NCI-H1930 (cell line): ENCODE results near the gene ZEB2.

Source experiments
- DNase-seq, 2 experiments: peaks; one replicate each; lab custom pipeline; 2025; lab: John Stamatoyannopoulos, UW

Gene ZEB2

GRCh38 chr2:144470816-144471215 lies 49.1 kb downstream of the ZEB2 start:
- DNase-seq = no peak

- DNase-seq = no peak
Measured at GRCh38 chr2:144470334-144470733, 49.6 kb downstream of the ZEB2 start.

DNA sequence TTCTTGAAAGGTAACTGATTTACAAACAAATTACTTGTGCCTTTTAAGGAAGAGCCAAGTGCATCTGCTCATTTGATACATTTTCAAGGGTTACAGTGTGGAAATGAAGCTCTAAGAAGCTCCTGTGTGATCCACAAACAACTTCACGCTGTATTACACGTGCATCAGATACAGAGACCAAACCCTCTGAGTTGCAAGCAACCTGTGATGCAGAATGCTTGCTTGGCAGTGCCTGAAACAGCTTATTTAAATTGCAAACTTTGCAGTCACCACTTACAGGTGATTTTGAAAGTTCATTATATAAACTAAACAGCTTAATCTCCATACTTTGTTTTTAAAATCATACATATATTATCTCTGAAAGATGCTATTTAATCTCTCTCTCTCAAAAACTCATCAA lies 50.1 kb downstream of the ZEB2 start:
- DNase-seq = no peak

DNA sequence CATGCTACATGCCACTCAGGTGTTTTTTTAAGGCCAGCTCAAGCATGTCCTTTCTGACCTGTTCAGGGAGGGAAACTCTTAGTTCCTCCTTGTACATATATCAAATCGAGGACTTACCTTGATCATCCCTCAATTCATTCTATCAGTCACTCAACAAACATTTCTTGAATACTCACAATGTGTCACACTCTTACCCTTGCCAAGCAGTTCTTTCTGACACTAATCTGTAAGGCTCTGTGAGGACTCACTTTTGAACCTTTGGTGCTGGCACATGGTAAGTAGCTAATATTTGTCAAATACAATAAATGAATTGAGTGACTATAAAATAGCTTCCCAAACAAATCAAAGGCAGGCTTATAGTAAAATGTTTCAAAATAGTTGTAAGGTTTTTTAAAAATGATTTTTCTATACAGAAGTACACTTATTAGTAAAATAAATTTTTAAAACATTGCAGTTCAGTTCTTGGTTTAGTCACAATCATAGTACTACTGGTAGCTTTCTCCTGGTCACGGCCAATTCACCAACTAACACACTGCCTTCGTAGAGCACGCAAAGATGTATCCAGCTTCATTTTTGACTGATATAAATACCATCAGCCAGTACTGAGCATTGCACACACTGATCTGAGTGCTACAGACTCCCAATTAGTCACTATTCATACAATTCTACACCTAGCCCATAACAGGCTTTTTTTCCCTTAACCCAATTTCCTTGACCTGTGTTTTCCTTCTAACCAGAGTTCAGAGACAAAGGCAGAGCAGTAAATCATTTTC lies 50.9 kb downstream of the ZEB2 start:
- DNase-seq = no peak

GRCh38 chr2:144467502-144468137 lies 52.3 kb downstream of the ZEB2 start:
- no peak for DNase-seq

DNA sequence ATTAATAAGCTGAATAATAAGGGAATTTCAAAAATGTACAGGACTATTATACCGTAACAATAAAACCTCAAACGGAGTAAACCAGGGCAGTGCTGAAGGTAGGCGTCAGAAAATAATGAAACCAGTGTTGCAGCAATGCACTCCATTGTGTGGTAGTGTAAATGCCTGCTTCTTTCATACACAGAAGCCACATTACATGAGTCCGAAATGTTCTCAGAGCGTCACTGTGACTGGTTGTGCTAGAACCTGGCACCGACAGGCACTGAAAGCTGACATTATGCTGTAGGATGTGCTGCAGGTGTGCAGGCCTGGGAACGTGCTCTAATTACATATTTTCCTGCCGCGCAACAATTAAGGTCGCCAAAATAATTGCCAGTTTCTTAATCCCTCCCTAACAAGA lies 53.3 kb downstream of the ZEB2 start:
- no peak for DNase-seq

DNA sequence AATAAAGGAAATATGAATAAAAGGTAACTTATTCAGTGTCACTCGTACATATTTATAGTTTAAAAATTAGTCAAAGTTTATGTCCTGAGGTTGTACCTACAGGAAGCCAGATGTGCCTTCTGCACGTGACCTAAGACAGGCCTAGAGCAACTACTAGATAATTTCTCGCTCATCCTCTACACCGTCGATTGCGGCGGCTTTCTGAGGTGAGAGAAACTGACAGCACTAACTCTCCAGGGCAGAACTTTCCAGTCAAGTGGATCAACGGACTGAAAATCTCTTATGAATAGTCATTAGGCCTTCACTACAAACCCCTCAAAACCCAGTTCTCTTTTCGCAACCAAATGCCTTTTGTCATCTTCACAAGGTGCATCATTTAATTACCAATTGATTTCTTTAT lies 54.2 kb downstream of the ZEB2 start:
- no peak for DNase-seq

DNA sequence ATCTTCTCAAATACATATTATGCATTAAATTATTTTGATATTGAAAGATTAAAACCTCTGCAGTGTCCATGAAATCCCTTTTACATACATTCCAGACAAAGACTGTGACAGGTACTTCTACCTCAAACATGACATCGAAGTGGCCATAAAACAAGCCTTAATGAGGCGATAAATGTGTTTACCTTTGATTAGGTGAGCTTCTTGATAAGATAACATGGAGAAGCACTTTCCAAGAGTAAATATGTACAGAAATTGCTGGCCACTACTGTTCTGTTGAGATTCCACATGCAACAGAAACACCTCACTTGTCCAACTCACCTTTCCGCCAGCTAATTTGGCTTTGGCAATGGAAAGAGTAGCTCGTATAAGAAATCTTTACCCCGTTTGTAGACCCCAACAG lies 55.2 kb downstream of the ZEB2 start:
- no peak for DNase-seq

GRCh38 chr2:144463266-144463665 lies 56.7 kb downstream of the ZEB2 start:
- no peak for DNase-seq

- DNase-seq = no peak
Measured at GRCh38 chr2:144462266-144462665, 57.7 kb downstream of the ZEB2 start.

DNA sequence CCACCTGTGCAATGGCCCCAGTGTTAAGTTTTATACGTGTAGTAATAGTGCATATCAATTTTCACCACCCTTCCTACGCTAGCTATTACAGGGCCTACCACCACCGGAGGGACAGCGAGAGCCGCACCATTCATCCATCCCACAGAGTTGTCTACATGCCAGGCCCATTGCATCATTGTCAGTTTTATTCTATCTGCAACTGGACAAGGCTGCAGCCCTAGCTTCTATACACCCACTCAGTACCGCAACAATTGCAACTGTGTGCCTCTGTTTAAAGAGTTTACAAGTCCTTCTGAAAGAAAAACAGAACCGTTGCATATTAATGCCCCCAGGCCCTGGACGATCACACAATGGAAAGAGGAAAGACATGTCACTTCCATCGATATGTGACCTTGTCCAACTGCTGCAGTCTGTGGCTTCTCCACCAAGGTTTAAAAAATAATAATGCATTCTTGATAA lies 58.6 kb downstream of the ZEB2 start:
- DNase-seq = no peak

GRCh38 chr2:144460727-144461307 lies 59.1 kb downstream of the ZEB2 start:
- no peak for DNase-seq

GRCh38 chr2:144459937-144460336 lies 60.0 kb downstream of the ZEB2 start:
- DNase-seq = no peak

DNA sequence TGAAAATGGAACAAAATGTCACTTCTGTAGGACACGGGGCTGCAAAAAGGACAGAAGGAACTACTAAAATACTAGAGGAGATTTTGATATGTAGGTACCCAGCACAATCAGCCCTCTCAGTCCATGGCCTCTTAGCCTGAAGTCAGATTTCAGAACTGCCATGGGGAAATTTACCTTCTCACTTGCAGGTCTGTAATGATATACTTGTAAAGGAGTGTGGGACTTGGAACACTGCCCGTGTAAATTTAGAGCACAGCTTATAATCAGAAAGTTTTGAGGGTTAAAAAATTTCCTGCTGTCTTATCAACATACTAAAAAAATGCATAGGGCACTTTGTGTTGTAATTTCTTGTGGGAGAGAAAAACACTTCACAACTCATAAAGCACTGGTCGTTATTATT lies 60.6 kb downstream of the ZEB2 start:
- no peak for DNase-seq

GRCh38 chr2:144458541-144458940 lies 61.4 kb downstream of the ZEB2 start:
- DNase-seq = no peak

- DNase-seq = no peak
Measured at GRCh38 chr2:144456680-144457079, 63.2 kb downstream of the ZEB2 start.

DNA sequence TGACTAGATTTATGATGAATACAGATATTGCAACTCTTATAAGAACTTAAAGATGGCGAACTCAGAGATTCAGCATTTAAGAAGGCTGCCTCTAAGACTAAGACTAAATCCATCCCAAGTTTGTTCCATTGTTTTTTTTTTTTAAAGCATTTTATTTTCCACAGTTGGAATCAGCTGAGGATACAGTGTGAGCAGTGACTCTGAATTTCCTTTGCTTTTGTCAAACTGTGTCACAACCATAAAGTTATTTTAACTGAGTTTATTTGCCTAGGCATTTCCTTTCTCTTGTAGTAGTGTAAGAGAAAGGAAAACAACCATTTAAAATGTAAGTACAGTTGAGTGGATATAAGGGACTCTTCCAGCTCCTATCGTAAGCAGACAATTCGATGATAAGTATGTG lies 63.9 kb downstream of the ZEB2 start:
- no peak for DNase-seq

- no peak for DNase-seq
Measured at GRCh38 chr2:144454466-144455287, 65.2 kb downstream of the ZEB2 start.

- no peak for DNase-seq
Measured at GRCh38 chr2:144453486-144454158, 66.3 kb downstream of the ZEB2 start.

DNA sequence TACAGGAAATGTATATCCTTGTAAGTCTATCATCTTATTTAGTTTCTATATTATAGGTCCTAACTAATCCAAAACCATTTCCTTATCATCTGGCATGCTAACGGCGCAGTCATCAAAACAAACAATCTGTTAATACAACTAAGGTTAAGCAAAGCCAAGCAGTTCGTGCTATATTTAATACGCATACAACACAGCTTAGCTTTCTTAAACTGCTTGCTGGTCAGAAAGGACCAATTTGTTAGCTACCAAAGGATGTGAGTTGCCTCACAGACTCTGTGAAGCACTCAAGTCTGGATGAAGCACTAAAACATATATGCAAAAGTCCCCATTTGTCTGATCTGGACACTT lies 67.0 kb downstream of the ZEB2 start:
- no peak for DNase-seq

DNA sequence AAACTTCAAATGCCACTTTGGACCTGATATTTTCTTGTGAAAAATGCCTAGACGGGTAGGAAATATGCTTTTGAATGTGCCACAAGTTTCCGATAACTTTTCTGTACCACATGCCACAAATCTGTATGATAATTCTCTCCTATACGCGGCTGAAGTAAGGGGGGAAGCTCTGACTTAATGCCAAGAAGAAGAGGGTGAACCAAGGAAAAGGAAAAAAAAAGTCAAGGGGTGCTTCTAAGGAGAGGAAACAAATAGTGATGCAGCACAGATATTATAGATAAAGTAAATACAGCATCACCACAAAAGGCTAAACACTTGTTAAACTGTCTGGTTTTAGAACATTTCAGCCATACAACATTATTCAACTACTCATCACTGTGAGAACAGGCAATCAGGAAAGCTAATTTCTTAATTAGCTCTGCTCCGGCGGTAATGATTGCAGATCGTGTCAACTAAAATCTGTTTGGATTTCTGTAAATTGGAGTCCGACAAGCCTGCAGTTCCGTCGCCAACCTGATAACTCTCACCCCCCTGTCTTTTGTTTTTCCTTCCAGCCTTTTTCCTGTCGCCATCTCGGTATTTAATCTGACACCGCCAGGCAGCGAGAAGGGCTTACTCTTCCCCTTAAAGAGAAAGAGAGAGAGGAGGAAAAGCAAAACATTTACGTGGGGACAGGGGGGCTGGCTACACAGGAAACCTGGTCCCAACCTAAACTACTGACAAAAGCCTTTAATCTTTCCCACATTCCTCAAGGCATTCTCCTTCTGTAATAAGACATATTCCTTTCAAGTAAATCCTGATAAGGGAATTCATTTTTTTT lies 67.5 kb downstream of the ZEB2 start:
- no peak for DNase-seq
